ENCODE measurements around the gene DENND10. TPM values are rescaled to one million over a fixed set of nuclear protein-coding genes. Genes with fewer than 3 reads are reported as not detected.

The DENND10 gene, protein sequence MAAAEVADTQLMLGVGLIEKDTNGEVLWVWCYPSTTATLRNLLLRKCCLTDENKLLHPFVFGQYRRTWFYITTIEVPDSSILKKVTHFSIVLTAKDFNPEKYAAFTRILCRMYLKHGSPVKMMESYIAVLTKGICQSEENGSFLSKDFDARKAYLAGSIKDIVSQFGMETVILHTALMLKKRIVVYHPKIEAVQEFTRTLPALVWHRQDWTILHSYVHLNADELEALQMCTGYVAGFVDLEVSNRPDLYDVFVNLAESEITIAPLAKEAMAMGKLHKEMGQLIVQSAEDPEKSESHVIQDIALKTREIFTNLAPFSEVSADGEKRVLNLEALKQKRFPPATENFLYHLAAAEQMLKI
- total RNA-seq (2014; rRNA removed; shearing (Covaris generic); ENCODE audit: low replicate concordance): 35.2 and 57.2 TPM in 2 replicates

GRCh38 chr10:119103903-119104653, at the start of gene DENND10:
Gene DENND10, plus strand, starts transcription at chr10:119104113. Its CDS starts 30 bp downstream, at chr10:119104143.
- H3K4me2 ChIP-seq (ENCODE audit: low read depth, low read length, poor library complexity, severe bottlenecking): peak within 1 kb of the TSS; percentile 81
- H3K27me3 ChIP-seq (ENCODE audit: low read length): no peaks in the 10 kb centered on the region
- peak within 1 kb of the TSS; percentile 87 for H3K4me3 ChIP-seq (ENCODE audit: low read length)
- peak within 1 kb of the TSS; percentile 65 for H2AFZ ChIP-seq (ENCODE audit: low read length)
- peak within 1 kb of the TSS; percentile 86 for H3K9ac ChIP-seq (ENCODE audit: low read length)
- no peaks in the 10 kb centered on the region for H3K36me3 ChIP-seq (ENCODE audit: insufficient read depth, low read length)
- H4K20me1 ChIP-seq (ENCODE audit: insufficient read depth, low read depth, low read length): no peaks in the 10 kb centered on the region
- H3K27ac ChIP-seq (ENCODE audit: low read length): 0 out of 2 replicates have a peak within 1 kb of the TSS, but pooled peaks have one; percentile 42
- peaks cover 19% of the 10 kb centered on the region for H3K79me2 ChIP-seq (ENCODE audit: low read length)
- H3K9me3 ChIP-seq (ENCODE audit: low read length): no peaks in the 10 kb centered on the region
- H3K4me1 ChIP-seq (ENCODE audit: low read length): peaks cover 27% of the 10 kb centered on the region
- no peaks in the 10 kb centered on the region for H3K9me2 ChIP-seq (replicated peaks; ENCODE audit: insufficient read depth, low read length)
- peak; percentile 90 for DNase-seq

DNA sequence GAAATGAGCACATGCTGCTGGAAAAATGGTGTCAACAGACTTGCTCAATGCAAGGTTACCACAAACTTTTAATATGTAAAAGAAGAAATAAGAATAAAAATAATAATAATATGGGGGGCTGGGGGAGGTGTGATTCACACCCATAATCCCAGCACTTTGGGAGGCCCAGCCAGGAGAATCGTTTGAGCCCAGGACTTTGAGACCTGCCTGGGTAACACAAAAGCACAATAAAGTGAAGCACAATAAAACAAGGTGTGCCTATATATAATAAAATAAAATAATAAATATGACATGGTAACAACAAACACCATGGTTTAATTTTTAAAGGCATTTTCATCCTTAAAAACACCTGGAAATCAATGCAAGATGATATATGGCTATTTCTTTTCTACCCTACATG, 48.4 kb upstream of the DENND10 start:
- no peak for DNase-seq
- no peak overlapping the region for H2AFZ ChIP-seq (ENCODE audit: low read length)
- no peaks in the 10 kb centered on the region for H3K9me2 ChIP-seq (replicated peaks; ENCODE audit: insufficient read depth, low read length)
- peaks cover 91% of the 10 kb centered on the region for H3K79me2 ChIP-seq (ENCODE audit: low read length)
- H3K4me1 ChIP-seq (ENCODE audit: low read length): peaks cover 17% of the 10 kb centered on the region
- no peak overlapping the region for H3K4me2 ChIP-seq (ENCODE audit: low read depth, low read length, poor library complexity, severe bottlenecking)
- no peak overlapping the region for H3K4me3 ChIP-seq (ENCODE audit: low read length)
- H3K27me3 ChIP-seq (ENCODE audit: low read length): no peaks in the 10 kb centered on the region
- peaks cover 26% of the 10 kb centered on the region for H4K20me1 ChIP-seq (ENCODE audit: insufficient read depth, low read depth, low read length)
- H3K9ac ChIP-seq (ENCODE audit: low read length): no peak overlapping the region
- H3K36me3 ChIP-seq (ENCODE audit: insufficient read depth, low read length): peaks cover 91% of the 10 kb centered on the region
- H3K9me3 ChIP-seq (ENCODE audit: low read length): no peaks in the 10 kb centered on the region
- H3K27ac ChIP-seq (ENCODE audit: low read length): no peak overlapping the region

- Histone ChIP-seq H3K9me2 (replicated peaks; ENCODE audit: insufficient read depth, low read length) (no peaks in the 10 kb centered on the region), H3K4me3 (ENCODE audit: low read length) (no peak overlapping the region), H3K36me3 (ENCODE audit: insufficient read depth, low read length) (peaks cover 88% of the 10 kb centered on the region), H3K27me3 (ENCODE audit: low read length) (no peaks in the 10 kb centered on the region), H3K9ac (ENCODE audit: low read length) (no peak overlapping the region), H3K27ac (ENCODE audit: low read length) (no peak overlapping the region), H4K20me1 (ENCODE audit: insufficient read depth, low read depth, low read length) (peaks cover 26% of the 10 kb centered on the region), H3K79me2 (ENCODE audit: low read length) (peaks cover 88% of the 10 kb centered on the region), H2AFZ (ENCODE audit: low read length) (no peak overlapping the region), H3K4me2 (ENCODE audit: low read depth, low read length, poor library complexity, severe bottlenecking) (no peak overlapping the region), H3K9me3 (ENCODE audit: low read length) (no peaks in the 10 kb centered on the region), H3K4me1 (ENCODE audit: low read length) (peaks cover 2% of the 10 kb centered on the region; the same call in 1 of the 2 replicates)
- no peak for DNase-seq
Observed at GRCh38 chr10:119058010-119058409, 45.9 kb upstream of the DENND10 start.

DNA sequence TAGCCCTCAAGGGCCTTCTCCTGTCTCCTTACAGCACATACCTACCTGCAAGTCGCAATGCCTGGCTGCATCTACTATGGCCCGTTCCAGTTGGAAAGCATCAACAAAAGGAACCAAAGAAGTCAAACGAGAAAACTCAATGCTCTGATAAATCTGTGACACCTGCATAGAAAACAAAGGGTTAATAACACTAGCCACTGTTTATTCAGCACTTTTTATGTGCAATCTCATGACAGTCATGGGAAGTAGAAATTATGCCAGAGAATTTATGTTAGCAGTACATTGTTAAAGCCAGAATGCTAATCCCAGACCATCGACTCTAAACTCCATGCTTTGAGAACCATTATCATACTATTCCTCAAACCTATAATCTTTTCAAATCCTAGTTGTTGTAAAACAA, 44.4 kb upstream of the DENND10 start:
- peaks cover 2% of the 10 kb centered on the region; the same call in 1 of the 2 replicates for H3K4me1 ChIP-seq (ENCODE audit: low read length)
- H3K9ac ChIP-seq (ENCODE audit: low read length): no peak overlapping the region
- H3K27me3 ChIP-seq (ENCODE audit: low read length): no peaks in the 10 kb centered on the region
- H4K20me1 ChIP-seq (ENCODE audit: insufficient read depth, low read depth, low read length): peaks cover 29% of the 10 kb centered on the region
- no peak for DNase-seq
- no peaks in the 10 kb centered on the region for H3K9me3 ChIP-seq (ENCODE audit: low read length)
- H2AFZ ChIP-seq (ENCODE audit: low read length): no peak overlapping the region
- H3K27ac ChIP-seq (ENCODE audit: low read length): no peak overlapping the region
- peaks cover 92% of the 10 kb centered on the region for H3K79me2 ChIP-seq (ENCODE audit: low read length)
- H3K36me3 ChIP-seq (ENCODE audit: insufficient read depth, low read length): peaks cover 89% of the 10 kb centered on the region
- H3K4me3 ChIP-seq (ENCODE audit: low read length): no peak overlapping the region
- H3K4me2 ChIP-seq (ENCODE audit: low read depth, low read length, poor library complexity, severe bottlenecking): no peak overlapping the region
- H3K9me2 ChIP-seq (replicated peaks; ENCODE audit: insufficient read depth, low read length): no peaks in the 10 kb centered on the region

DNA sequence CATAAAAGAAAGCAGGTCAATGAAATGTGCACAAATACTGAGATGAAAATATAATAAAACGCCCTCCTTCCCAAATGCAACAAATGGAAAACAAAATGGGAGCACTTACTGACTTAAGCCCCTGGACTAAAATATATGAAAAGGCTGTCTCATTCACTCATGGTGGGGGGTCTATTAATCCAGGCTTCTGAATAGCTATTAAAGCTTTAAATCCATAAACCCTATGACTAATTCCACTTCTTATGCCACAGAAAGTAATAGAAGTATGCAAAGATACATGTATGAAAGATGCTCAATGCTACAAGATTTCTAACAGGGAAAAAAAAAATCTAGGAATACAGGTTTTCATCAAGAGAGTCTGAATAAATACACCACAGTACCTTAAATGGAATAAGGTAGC, 43.8 kb upstream of the DENND10 start:
- Histone ChIP-seq H3K4me2 (ENCODE audit: low read depth, low read length, poor library complexity, severe bottlenecking) (no peak overlapping the region), H3K9ac (ENCODE audit: low read length) (no peak overlapping the region), H3K27me3 (ENCODE audit: low read length) (no peaks in the 10 kb centered on the region), H2AFZ (ENCODE audit: low read length) (no peak overlapping the region), H3K4me3 (ENCODE audit: low read length) (no peak overlapping the region), H3K4me1 (ENCODE audit: low read length) (peaks cover 2% of the 10 kb centered on the region; the same call in 1 of the 2 replicates), H3K9me3 (ENCODE audit: low read length) (no peaks in the 10 kb centered on the region), H3K27ac (ENCODE audit: low read length) (no peak overlapping the region), H3K79me2 (ENCODE audit: low read length) (peaks cover 92% of the 10 kb centered on the region), H3K36me3 (ENCODE audit: insufficient read depth, low read length) (peaks cover 89% of the 10 kb centered on the region), H3K9me2 (replicated peaks; ENCODE audit: insufficient read depth, low read length) (no peaks in the 10 kb centered on the region), H4K20me1 (ENCODE audit: insufficient read depth, low read depth, low read length) (peaks cover 35% of the 10 kb centered on the region)
- DNase-seq: no peak

GRCh38 chr10:119061352-119061751, 42.6 kb upstream of the DENND10 start:
- no peaks in the 10 kb centered on the region for H3K9me3 ChIP-seq (ENCODE audit: low read length)
- no peak overlapping the region for H3K27ac ChIP-seq (ENCODE audit: low read length)
- H3K4me2 ChIP-seq (ENCODE audit: low read depth, low read length, poor library complexity, severe bottlenecking): no peak overlapping the region

GRCh38 chr10:119061926-119062325, 42.0 kb upstream of the DENND10 start:
- no peaks in the 10 kb centered on the region for H3K9me3 ChIP-seq (ENCODE audit: low read length)
- H3K4me2 ChIP-seq (ENCODE audit: low read depth, low read length, poor library complexity, severe bottlenecking): no peak overlapping the region
- H3K9ac ChIP-seq (ENCODE audit: low read length): no peak overlapping the region
- H3K79me2 ChIP-seq (ENCODE audit: low read length): peaks cover 92% of the 10 kb centered on the region
- peaks cover 42% of the 10 kb centered on the region for H4K20me1 ChIP-seq (ENCODE audit: insufficient read depth, low read depth, low read length)
- no peaks in the 10 kb centered on the region for H3K27me3 ChIP-seq (ENCODE audit: low read length)
- H3K27ac ChIP-seq (ENCODE audit: low read length): no peak overlapping the region
- H2AFZ ChIP-seq (ENCODE audit: low read length): no peak overlapping the region
- no peak overlapping the region for H3K4me3 ChIP-seq (ENCODE audit: low read length)
- peaks cover 84% of the 10 kb centered on the region for H3K36me3 ChIP-seq (ENCODE audit: insufficient read depth, low read length)
- no peaks in the 10 kb centered on the region for H3K9me2 ChIP-seq (replicated peaks; ENCODE audit: insufficient read depth, low read length)
- H3K4me1 ChIP-seq (ENCODE audit: low read length): peaks cover 2% of the 10 kb centered on the region; the same call in 1 of the 2 replicates
- DNase-seq: no peak

More at GRCh38 chr10:119061352-119061751, 42.6 kb upstream of the DENND10 start:
- Histone ChIP-seq H4K20me1 (ENCODE audit: insufficient read depth, low read depth, low read length) (peaks cover 38% of the 10 kb centered on the region), H3K9ac (ENCODE audit: low read length) (no peak overlapping the region), H2AFZ (ENCODE audit: low read length) (no peak overlapping the region), H3K9me2 (replicated peaks; ENCODE audit: insufficient read depth, low read length) (no peaks in the 10 kb centered on the region), H3K36me3 (ENCODE audit: insufficient read depth, low read length) (peaks cover 86% of the 10 kb centered on the region), H3K4me1 (ENCODE audit: low read length) (peaks cover 2% of the 10 kb centered on the region; the same call in 1 of the 2 replicates), H3K79me2 (ENCODE audit: low read length) (peaks cover 92% of the 10 kb centered on the region), H3K27me3 (ENCODE audit: low read length) (no peaks in the 10 kb centered on the region), H3K4me3 (ENCODE audit: low read length) (no peak overlapping the region)
- no peak for DNase-seq
